ENCODE data around the gene THOC3. TPM values are rescaled to one million over a fixed set of nuclear protein-coding genes. Genes with fewer than 3 reads are reported as not detected.
"Not testable (repeated sequence)": the region's sequence is repeated elsewhere in the genome, so short reads cannot be mapped to it uniquely, and the experiment has no call there.

The THOC3 gene
- polyA plus RNA-seq, 1 of the 3 experiments (the other 2 are of a cell fraction) = 65.2 TPM

DNA sequence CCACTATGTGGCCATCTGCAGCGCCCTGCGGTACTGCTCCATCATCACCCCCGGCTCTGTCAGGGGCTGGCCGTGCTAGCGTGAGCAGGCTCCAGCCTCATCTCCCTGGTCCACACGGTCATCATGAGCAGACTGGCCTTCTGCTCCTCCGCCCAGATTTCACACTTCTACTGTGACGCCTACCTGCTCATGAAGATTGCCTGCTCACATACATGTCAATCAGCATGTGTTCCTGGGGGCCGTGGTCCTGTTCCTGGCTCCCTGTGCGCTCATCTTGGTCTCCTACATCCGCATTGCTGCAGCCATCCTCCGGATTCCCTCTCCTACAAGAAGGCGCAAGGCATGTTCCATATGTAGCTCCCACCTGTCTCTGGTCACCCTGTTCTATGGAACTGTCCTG, 38.7 kb upstream of the THOC3 start:
- CTCF ChIA-PET; H2AFZ ChIP-seq (ENCODE audit: low read depth); H3K9me3 ChIP-seq; POLR2A ChIA-PET; H3K9me2 ChIP-seq; H3F3A ChIP-seq (replicated peaks; ENCODE audit: insufficient read depth); H3K36me3 ChIP-seq (replicated peaks in 1 of 2; ENCODE audit: control insufficient read depth in 1 of 2, insufficient read depth in 2 of 2, low read length in 1 of 2); H3K4me2 ChIP-seq; H3K27ac ChIP-seq (ENCODE audit: low read depth in 2 of 2, low read length in 1 of 2); H3K9ac ChIP-seq; H3K4me1 ChIP-seq (ENCODE audit: control insufficient read depth in 1 of 2, insufficient read depth in 2 of 2, low read depth in 1 of 2, low read length in 1 of 2); DNase-seq; H3K4me3 ChIP-seq (ENCODE audit: low read depth in 2 of 2, low read length in 1 of 2); H3K79me2 ChIP-seq (ENCODE audit: insufficient read depth); H4K20me1 ChIP-seq (ENCODE audit: insufficient read depth); H3K27me3 ChIP-seq (ENCODE audit: insufficient read depth): not testable (repeated sequence)
- WGBS (ENCODE audit: low lambda C conversion rate) = 64% methylated on average over 6 of the region's 13 CpGs

DNA sequence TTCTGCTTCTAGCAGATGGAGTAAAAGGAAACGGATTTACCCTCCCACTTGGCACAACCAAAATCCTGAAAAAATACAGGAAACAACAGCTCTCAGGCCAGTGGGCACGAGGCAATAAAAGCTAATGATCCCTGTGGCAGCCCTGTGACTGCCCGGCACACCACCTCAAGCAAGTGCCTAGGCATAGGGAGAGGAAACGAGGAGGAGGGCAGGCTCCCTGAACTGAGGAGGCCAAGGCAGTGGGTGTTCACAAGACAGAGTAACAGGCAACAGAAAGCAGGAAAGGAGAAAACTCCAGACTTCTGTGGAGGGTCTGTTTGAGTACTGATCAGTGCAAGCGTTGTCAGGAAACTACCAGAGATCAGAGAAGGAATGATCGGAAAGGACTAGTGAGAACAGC, 29.9 kb upstream of the THOC3 start:
- H3K9me2 ChIP-seq; DNase-seq; H3K4me1 ChIP-seq (ENCODE audit: control insufficient read depth in 1 of 2, insufficient read depth in 2 of 2, low read depth in 1 of 2, low read length in 1 of 2); H3K27me3 ChIP-seq (ENCODE audit: insufficient read depth); POLR2A ChIA-PET; H3K79me2 ChIP-seq (ENCODE audit: insufficient read depth); H3K36me3 ChIP-seq (replicated peaks in 1 of 2; ENCODE audit: control insufficient read depth in 1 of 2, insufficient read depth in 2 of 2, low read length in 1 of 2); H3K9ac ChIP-seq; H2AFZ ChIP-seq (ENCODE audit: low read depth); CTCF ChIA-PET; H3F3A ChIP-seq (replicated peaks; ENCODE audit: insufficient read depth); H3K4me2 ChIP-seq; H3K27ac ChIP-seq (ENCODE audit: low read depth in 2 of 2, low read length in 1 of 2); H4K20me1 ChIP-seq (ENCODE audit: insufficient read depth); H3K4me3 ChIP-seq (ENCODE audit: low read depth in 2 of 2, low read length in 1 of 2); H3K9me3 ChIP-seq: not testable (repeated sequence)
- WGBS (ENCODE audit: low lambda C conversion rate) = 14% methylated on average over 2 of the region's 6 CpGs

DNA sequence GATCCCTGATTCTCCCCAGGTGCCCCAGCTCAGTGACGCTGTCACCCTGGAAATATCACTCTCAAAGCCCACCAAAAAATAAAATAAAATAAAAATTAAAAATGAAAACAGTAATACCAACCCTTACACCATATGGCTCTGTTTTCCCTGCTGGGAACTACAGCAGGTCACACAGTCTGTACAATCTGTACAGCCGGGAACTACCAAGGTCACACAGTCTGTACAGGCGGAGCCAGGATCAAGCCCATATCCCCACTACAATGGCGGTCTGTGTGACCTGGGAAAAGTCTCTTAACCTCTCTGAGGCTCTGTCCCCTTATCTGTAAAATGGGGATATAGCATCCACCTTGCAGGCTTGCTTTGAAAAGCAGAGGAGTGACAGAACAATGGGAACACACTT, 29.4 kb upstream of the THOC3 start:
- CTCF ChIA-PET; H3K79me2 ChIP-seq (ENCODE audit: insufficient read depth); H3K4me2 ChIP-seq; H3K36me3 ChIP-seq (replicated peaks in 1 of 2; ENCODE audit: control insufficient read depth in 1 of 2, insufficient read depth in 2 of 2, low read length in 1 of 2); H3K4me3 ChIP-seq (ENCODE audit: low read depth in 2 of 2, low read length in 1 of 2); DNase-seq; H3K9ac ChIP-seq; H3K9me3 ChIP-seq; POLR2A ChIA-PET; H4K20me1 ChIP-seq (ENCODE audit: insufficient read depth); H3K27ac ChIP-seq (ENCODE audit: low read depth in 2 of 2, low read length in 1 of 2); H3F3A ChIP-seq (replicated peaks; ENCODE audit: insufficient read depth); H2AFZ ChIP-seq (ENCODE audit: low read depth); H3K4me1 ChIP-seq (ENCODE audit: control insufficient read depth in 1 of 2, insufficient read depth in 2 of 2, low read depth in 1 of 2, low read length in 1 of 2); H3K27me3 ChIP-seq (ENCODE audit: insufficient read depth); H3K9me2 ChIP-seq: not testable (repeated sequence)
- WGBS (ENCODE audit: low lambda C conversion rate) = 17% methylated on average over 1 of the region's 4 CpGs

DNA sequence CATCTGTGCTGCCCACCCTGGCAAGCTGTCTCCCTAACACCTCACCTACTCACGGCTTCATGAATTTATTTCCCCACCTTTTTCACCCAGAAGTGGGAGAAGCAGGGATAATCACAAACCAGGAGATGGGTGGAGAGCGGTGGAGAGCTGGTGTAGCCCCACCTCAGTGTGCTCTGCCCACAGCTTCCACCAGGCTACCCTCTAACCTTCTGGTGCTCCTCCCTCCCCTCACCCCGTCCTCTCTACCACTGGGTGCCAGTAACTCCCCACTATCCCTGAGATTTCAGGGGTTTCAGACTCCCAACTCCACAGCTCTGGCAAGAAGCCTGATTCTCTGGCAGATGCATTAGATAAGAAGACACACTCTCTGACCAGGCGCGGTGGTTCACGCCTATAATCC, 28.7 kb upstream of the THOC3 start:
- H3F3A ChIP-seq (replicated peaks; ENCODE audit: insufficient read depth); H4K20me1 ChIP-seq (ENCODE audit: insufficient read depth); H3K4me3 ChIP-seq (ENCODE audit: low read depth in 2 of 2, low read length in 1 of 2); H3K9me2 ChIP-seq; DNase-seq; H3K4me2 ChIP-seq; POLR2A ChIA-PET; H3K4me1 ChIP-seq (ENCODE audit: control insufficient read depth in 1 of 2, insufficient read depth in 2 of 2, low read depth in 1 of 2, low read length in 1 of 2); H3K27me3 ChIP-seq (ENCODE audit: insufficient read depth); H2AFZ ChIP-seq (ENCODE audit: low read depth); CTCF ChIA-PET; H3K9ac ChIP-seq; H3K79me2 ChIP-seq (ENCODE audit: insufficient read depth); H3K9me3 ChIP-seq; H3K36me3 ChIP-seq (replicated peaks in 1 of 2; ENCODE audit: control insufficient read depth in 1 of 2, insufficient read depth in 2 of 2, low read length in 1 of 2); H3K27ac ChIP-seq (ENCODE audit: low read depth in 2 of 2, low read length in 1 of 2): not testable (repeated sequence)
- WGBS (ENCODE audit: low lambda C conversion rate) = no CpG with 5 or more reads among the region's 6 CpGs

DNA sequence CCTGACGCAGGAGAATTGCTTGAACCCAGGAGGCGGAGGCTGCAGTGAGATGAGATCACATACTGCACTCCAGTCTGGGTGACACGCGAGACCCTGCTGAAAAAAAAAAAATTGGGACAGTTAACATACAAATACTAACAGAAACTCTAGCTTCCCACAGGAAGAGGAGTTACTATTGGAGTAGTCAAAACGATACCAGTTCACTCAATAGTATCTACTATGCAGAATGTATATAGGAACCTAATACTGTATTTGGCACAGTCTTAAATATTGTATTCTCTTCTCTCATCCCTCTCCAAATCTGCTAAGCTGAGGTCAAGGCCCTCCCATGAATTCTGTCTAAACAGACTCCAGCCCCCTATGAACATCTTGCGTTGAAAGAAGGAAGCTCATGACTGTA, 27.4 kb upstream of the THOC3 start:
- CTCF ChIA-PET; H3K27ac ChIP-seq (ENCODE audit: low read depth in 2 of 2, low read length in 1 of 2); H3K4me3 ChIP-seq (ENCODE audit: low read depth in 2 of 2, low read length in 1 of 2); H2AFZ ChIP-seq (ENCODE audit: low read depth); H3K4me1 ChIP-seq (ENCODE audit: control insufficient read depth in 1 of 2, insufficient read depth in 2 of 2, low read depth in 1 of 2, low read length in 1 of 2); H3K79me2 ChIP-seq (ENCODE audit: insufficient read depth); POLR2A ChIA-PET; H4K20me1 ChIP-seq (ENCODE audit: insufficient read depth); H3K9me3 ChIP-seq; H3K36me3 ChIP-seq (replicated peaks in 1 of 2; ENCODE audit: control insufficient read depth in 1 of 2, insufficient read depth in 2 of 2, low read length in 1 of 2); H3K27me3 ChIP-seq (ENCODE audit: insufficient read depth); H3F3A ChIP-seq (replicated peaks; ENCODE audit: insufficient read depth); H3K9ac ChIP-seq; DNase-seq; H3K9me2 ChIP-seq; H3K4me2 ChIP-seq: not testable (repeated sequence)
- no CpG with 5 or more reads among the region's 6 CpGs for WGBS (ENCODE audit: low lambda C conversion rate)

DNA sequence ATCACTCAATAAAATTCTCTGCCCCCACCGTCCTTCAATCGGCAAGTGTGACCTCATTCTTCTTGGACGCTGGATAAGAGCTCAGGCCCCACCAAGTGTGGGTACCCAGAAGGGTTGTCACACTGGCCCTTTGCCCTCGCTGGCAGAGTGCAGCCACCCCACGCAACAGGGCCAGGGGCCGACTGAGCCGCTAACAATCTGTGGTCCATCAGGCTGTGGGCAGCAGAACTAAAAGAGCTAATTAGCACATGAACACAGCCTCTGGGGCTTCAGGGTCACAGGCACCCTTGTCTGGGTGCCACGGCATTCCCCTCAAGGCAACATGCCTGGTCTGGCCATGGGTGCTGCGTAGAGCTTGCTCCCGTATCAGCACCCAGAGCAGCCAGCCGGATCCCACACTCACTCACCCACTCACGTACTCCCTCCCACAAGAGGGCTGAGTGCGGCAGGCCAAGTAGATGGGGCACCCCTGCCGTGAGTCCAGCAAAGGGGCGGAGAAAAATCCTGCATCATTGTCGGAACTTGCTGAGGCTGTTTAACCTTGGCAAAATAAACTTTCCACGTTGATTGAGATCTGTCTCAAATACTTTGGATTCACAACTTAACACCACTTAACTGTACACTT, 11.4 kb upstream of the THOC3 start:
- H3K27ac ChIP-seq (ENCODE audit: low read depth in 2 of 2, low read length in 1 of 2); H3K4me3 ChIP-seq (ENCODE audit: low read depth in 2 of 2, low read length in 1 of 2); H3K9ac ChIP-seq; H3K4me2 ChIP-seq; H3F3A ChIP-seq (replicated peaks; ENCODE audit: insufficient read depth); H3K9me2 ChIP-seq; H3K79me2 ChIP-seq (ENCODE audit: insufficient read depth); H3K4me1 ChIP-seq (ENCODE audit: control insufficient read depth in 1 of 2, insufficient read depth in 2 of 2, low read depth in 1 of 2, low read length in 1 of 2); H3K9me3 ChIP-seq; POLR2A ChIA-PET; H3K36me3 ChIP-seq (replicated peaks in 1 of 2; ENCODE audit: control insufficient read depth in 1 of 2, insufficient read depth in 2 of 2, low read length in 1 of 2); DNase-seq; H4K20me1 ChIP-seq (ENCODE audit: insufficient read depth); H3K27me3 ChIP-seq (ENCODE audit: insufficient read depth); H2AFZ ChIP-seq (ENCODE audit: low read depth); CTCF ChIA-PET: not testable (repeated sequence)
- WGBS (ENCODE audit: low lambda C conversion rate) = no CpG with 5 or more reads among the region's 17 CpGs

DNA sequence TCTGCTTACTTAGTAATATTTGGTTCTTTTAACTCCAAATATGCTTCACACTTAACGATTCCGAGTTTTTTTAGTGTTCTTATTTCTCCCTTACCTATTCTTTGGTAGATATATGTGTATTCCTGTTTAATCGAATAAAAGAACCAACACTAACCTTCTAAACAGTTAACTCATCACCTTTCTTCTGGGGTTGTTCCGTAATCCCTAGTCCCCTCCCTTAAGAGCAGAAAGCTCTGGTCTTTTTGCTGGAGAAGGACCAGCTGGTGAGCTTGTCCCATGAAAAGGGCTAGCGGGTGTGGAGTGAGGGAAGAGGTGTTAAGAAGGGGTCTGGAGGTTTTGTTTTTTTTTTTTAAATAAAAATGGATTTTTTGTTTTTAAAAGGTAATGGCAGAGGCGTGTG, 266 bp upstream of the THOC3 start:
- H3K79me2 ChIP-seq (ENCODE audit: insufficient read depth); H3K36me3 ChIP-seq (replicated peaks in 1 of 2; ENCODE audit: control insufficient read depth in 1 of 2, insufficient read depth in 2 of 2, low read length in 1 of 2); H3K27me3 ChIP-seq (ENCODE audit: insufficient read depth); H3K9me3 ChIP-seq; H3K4me1 ChIP-seq (ENCODE audit: control insufficient read depth in 1 of 2, insufficient read depth in 2 of 2, low read depth in 1 of 2, low read length in 1 of 2); POLR2A ChIA-PET; DNase-seq; H3K27ac ChIP-seq (ENCODE audit: low read depth in 2 of 2, low read length in 1 of 2); H2AFZ ChIP-seq (ENCODE audit: low read depth); H3K9me2 ChIP-seq; H3F3A ChIP-seq (replicated peaks; ENCODE audit: insufficient read depth); H4K20me1 ChIP-seq (ENCODE audit: insufficient read depth); CTCF ChIA-PET; H3K9ac ChIP-seq: not testable (repeated sequence)
- WGBS (ENCODE audit: low lambda C conversion rate) = 22% methylated on average over 6 of the region's 6 CpGs
- Histone ChIP-seq H3K4me2 (peak overlapping the region; percentile 72; the same call in 1 of the 2 replicates), H3K4me3 (ENCODE audit: low read depth in 2 of 2, low read length in 1 of 2) (peak overlapping the region in 1 of 2 experiments; percentile 61; a peak in 2 of 4 replicates)
